GM18870 (cell line): ENCODE data around the gene MAN1B1.
A peak's percentile ranks its signal among the peaks of the same experiment; 100 is the strongest.

Source experiments
- ATAC-seq: cut with Tn5 transposase; IDR thresholded peaks from one replicate; pipeline ENCODE4 v1.9.1; 2021; ENCODE audit warnings: moderate library complexity; ENCODE audit not compliant: unreplicated experiment

The MAN1B1 gene

GRCh38 chr9:137084526-137084925, 2.3 kb upstream of the MAN1B1 start:
- no peak for ATAC-seq

- peak; percentile 3 for ATAC-seq
Observed at GRCh38 chr9:137085920-137086530, 760 bp upstream of the MAN1B1 start.

- no peak for ATAC-seq
Observed at GRCh38 chr9:137087409-137087925, 682 bp downstream of the MAN1B1 start.

- ATAC-seq, result no peak
Observed at GRCh38 chr9:137088121-137088520, 1.3 kb downstream of the MAN1B1 start.

- no peak for ATAC-seq
Observed at GRCh38 chr9:137089232-137089947, 2.6 kb downstream of the MAN1B1 start.

GRCh38 chr9:137095664-137096517, 9.1 kb downstream of the MAN1B1 start:
- ATAC-seq, result no peak

- ATAC-seq, result no peak
Observed at GRCh38 chr9:137096785-137097546, 10.2 kb downstream of the MAN1B1 start.

GRCh38 chr9:137097761-137098462, 11.1 kb downstream of the MAN1B1 start:
- no peak for ATAC-seq

- ATAC-seq, result no peak
Observed at GRCh38 chr9:137099231-137099630, 12.4 kb downstream of the MAN1B1 start.

- ATAC-seq, result no peak
Observed at GRCh38 chr9:137103206-137103999, 16.6 kb downstream of the MAN1B1 start.

- ATAC-seq, result no peak
Observed at GRCh38 chr9:137105814-137106661, 19.3 kb downstream of the MAN1B1 start.

GRCh38 chr9:137106662-137107250, 20.0 kb downstream of the MAN1B1 start:
- ATAC-seq, result no peak

- ATAC-seq, result no peak
Observed at GRCh38 chr9:137107312-137107921, 20.6 kb downstream of the MAN1B1 start.

GRCh38 chr9:137107982-137108381, 21.2 kb downstream of the MAN1B1 start:
- no peak for ATAC-seq

GRCh38 chr9:137108608-137109249, 21.9 kb downstream of the MAN1B1 start:
- no peak for ATAC-seq

- ATAC-seq, result no peak
Observed at GRCh38 chr9:137109250-137110146, 22.7 kb downstream of the MAN1B1 start.
